GM12864 (cell line): ENCODE results near the gene LRR1.
A peak's percentile ranks its signal among the peaks of the same experiment; 100 is the strongest.
"Not testable (repeated sequence)": the region's sequence is repeated elsewhere in the genome, so short reads cannot be mapped to it uniquely, and the experiment has no call there.

Source experiments
- DNase-seq: peaks from one replicate; pipeline ENCODE4 v3.0.0-alpha.2; 2011; ENCODE audit warnings: low read depth
- H3K4me3 ChIP-seq: 2 replicates; pipeline ENCODE4 v1.5.1; 2011; ENCODE audit warnings: mild to moderate bottlenecking, low read depth, low read length, control low read depth
- CTCF ChIP-seq: IDR thresholded peaks from 2 replicates; pipeline ENCODE4 v1.5.1; 2011; ENCODE audit warnings: low read depth, mild to moderate bottlenecking, moderate library complexity, low read length, control low read depth, inconsistent platforms; ENCODE audit errors: missing control alignments

Gene LRR1

GRCh38 chr14:49612251-49612650 is 13.5 kb downstream of the LRR1 start:
- no peak overlapping the region for H3K4me3 ChIP-seq
- TF ChIP-seq CTCF, result no peak
- DNase-seq, result no peak

- no peak for TF ChIP-seq CTCF
- H3K4me3 ChIP-seq, result no peak overlapping the region
- no peak for DNase-seq
Measured at GRCh38 chr14:49612671-49613070, 13.9 kb downstream of the LRR1 start.

GRCh38 chr14:49614196-49614595 is 15.5 kb downstream of the LRR1 start:
- H3K4me3 ChIP-seq, result no peak overlapping the region
- DNase-seq, result no peak
- no peak for TF ChIP-seq CTCF

GRCh38 chr14:49615776-49616175 is 17.0 kb downstream of the LRR1 start:
- no peak overlapping the region for H3K4me3 ChIP-seq
- DNase-seq, result no peak
- TF ChIP-seq CTCF, result no peak

DNA sequence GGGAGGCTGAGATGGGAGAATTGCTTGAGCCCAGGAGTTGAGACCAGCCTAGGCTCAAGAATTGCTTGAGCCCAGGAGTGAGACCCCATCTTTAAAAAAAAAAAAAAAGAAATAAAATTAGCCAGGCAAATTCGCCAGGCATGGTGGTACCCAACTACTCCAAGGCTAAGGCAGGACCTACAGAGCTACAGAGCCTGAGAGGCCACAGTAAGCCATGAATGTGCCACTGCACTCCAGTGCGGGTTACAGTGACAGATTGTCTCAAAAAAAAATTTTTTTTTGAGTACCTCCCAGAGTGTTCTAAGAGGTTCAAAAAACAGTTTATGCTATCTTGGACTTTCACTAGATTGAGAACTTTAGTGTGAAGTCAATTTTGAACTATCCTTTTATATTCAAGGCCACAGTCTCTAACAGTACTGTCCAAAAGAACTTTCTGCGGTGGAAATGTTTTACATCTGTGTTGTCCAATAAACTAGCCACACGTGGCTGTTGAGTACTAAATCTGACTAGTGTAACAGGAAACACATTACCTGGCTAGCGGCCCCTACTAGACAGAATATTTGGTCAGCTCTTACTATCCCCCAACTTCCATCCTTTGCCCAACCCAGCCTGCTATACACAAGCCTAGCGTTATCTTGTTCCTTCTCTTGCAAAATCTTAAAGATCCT is 19.2 kb downstream of the LRR1 start:
- no peak overlapping the region; the same call in 1 of the 2 replicates for H3K4me3 ChIP-seq
- no peak for DNase-seq
- TF ChIP-seq CTCF, result no peak

DNA sequence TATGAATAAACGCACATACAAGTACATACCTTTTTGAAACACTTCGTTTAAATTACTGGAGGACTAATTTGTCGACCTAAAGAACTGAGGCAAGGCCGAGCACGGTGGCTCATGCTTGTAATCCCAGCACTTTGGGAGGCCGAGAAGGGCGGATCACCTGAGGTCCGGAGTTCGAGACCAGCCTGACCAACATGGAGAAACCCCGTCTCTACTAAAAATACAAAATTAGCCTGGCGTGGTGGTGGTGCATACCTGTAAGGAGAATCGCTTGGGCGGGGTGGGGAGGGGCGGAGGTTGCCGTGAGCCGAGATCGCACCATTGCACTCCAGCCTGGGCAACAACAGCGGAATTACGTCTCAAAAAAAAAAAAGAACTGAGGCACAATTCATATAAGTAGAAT is 20.5 kb downstream of the LRR1 start:
- H3K4me3 ChIP-seq, result peak overlapping the region; percentile 100
- DNase-seq, result not testable (repeated sequence)

DNA sequence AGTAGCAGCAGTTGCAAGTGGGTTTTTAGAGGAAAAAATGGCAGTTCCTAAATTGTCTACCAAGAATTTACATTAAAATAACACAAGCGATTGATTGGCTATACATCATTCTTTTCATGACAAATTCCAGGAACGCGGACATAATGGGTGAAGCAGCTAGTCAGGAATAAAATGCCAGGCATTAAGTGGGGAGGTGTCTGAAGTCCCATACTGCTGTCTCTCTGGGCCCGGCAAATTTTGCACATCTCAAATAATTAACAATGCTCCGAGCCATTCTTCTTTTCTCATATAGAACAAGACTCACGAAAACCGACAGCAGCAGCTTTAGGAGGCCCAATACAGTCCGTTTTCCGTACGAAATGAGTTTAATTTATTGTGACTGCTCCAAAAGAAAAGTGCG is 21.0 kb downstream of the LRR1 start:
- TF ChIP-seq CTCF, result no peak
- no peak for DNase-seq
- H3K4me3 ChIP-seq, result peak overlapping the region; percentile 100
